HPDE6-E6E7 (cell line): ENCODE measurements around the gene MSH3.
"Not testable (repeated sequence)": the region's sequence is repeated elsewhere in the genome, so short reads cannot be mapped to it uniquely, and the experiment has no call there.

Experiments used
- DNase-seq: peaks from one replicate; pipeline ENCODE4 v3.0.0; 2011; ENCODE audit warnings: missing footprints; ENCODE audit errors: extremely low spot score

Gene MSH3

GRCh38 chr5:80656425-80656824, 2.0 kb downstream of the MSH3 start:
- DNase-seq = no peak

GRCh38 chr5:80659106-80659505, 4.7 kb downstream of the MSH3 start:
- no peak for DNase-seq

- DNase-seq = not testable (repeated sequence)
Observed at GRCh38 chr5:80660661-80661060, 6.2 kb downstream of the MSH3 start.

GRCh38 chr5:80662108-80662507, 7.7 kb downstream of the MSH3 start:
- no peak for DNase-seq

GRCh38 chr5:80665057-80665456, 10.6 kb downstream of the MSH3 start:
- no peak for DNase-seq

GRCh38 chr5:80667384-80667783, 12.9 kb downstream of the MSH3 start:
- DNase-seq = no peak

- DNase-seq = no peak
Observed at GRCh38 chr5:80668016-80668969, 13.8 kb downstream of the MSH3 start.

GRCh38 chr5:80672140-80672736, 17.8 kb downstream of the MSH3 start:
- peak; percentile 32 for DNase-seq

GRCh38 chr5:80676706-80677105, 22.3 kb downstream of the MSH3 start:
- no peak for DNase-seq

- DNase-seq = no peak
Observed at GRCh38 chr5:80686757-80687156, 32.3 kb downstream of the MSH3 start.

- DNase-seq = no peak
Observed at GRCh38 chr5:80688648-80689420, 34.4 kb downstream of the MSH3 start.

GRCh38 chr5:80689627-80690026, 35.2 kb downstream of the MSH3 start:
- DNase-seq = no peak

GRCh38 chr5:80695666-80696065, 41.2 kb downstream of the MSH3 start:
- no peak for DNase-seq

GRCh38 chr5:80696450-80696849, 42.0 kb downstream of the MSH3 start:
- DNase-seq = no peak

GRCh38 chr5:80697100-80697499, 42.6 kb downstream of the MSH3 start:
- no peak for DNase-seq

- no peak for DNase-seq
Observed at GRCh38 chr5:80698369-80698768, 43.9 kb downstream of the MSH3 start.

- DNase-seq = no peak
Observed at GRCh38 chr5:80701597-80701996, 47.1 kb downstream of the MSH3 start.

GRCh38 chr5:80703291-80703690, 48.8 kb downstream of the MSH3 start:
- DNase-seq = no peak

GRCh38 chr5:80703747-80704146, 49.3 kb downstream of the MSH3 start:
- no peak for DNase-seq

GRCh38 chr5:80704221-80704620, 49.8 kb downstream of the MSH3 start:
- no peak for DNase-seq

GRCh38 chr5:80705216-80705769, 50.8 kb downstream of the MSH3 start:
- no peak for DNase-seq

- no peak for DNase-seq
Observed at GRCh38 chr5:80705801-80706200, 51.3 kb downstream of the MSH3 start.
